Measurements from ENCODE around the gene ZFP36L2.
A peak's percentile ranks its signal among the peaks of the same experiment; 100 is the strongest.

The ZFP36L2 gene

DNA sequence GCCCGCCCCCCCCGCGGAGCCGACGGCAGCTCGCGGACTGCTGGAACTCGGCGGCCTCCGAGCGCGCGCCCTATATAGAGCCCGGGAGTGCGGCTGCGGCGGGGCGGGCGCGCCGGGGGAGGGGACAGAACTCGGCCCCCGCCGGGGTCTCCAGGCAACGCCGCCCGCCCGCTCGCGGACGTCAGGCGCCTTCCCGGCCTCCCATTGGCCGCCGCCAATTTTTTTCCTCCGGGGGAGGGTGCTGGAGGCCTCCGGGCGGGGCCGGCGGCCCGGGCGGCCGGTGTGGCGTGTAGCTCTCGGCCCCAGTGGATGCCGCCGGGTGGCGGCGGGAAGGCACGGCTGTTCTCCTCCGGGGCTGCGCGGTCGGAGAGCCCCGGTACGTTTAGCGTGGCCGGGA is at the start of gene ZFP36L2:
Gene ZFP36L2, minus strand, starts transcription at position 49 of the 397 bp plus-strand sequence. CDS start 291 bp downstream, outside the sequence.
- peak; percentile 85 for DNase-seq (ENCODE audit: low read depth)

DNA sequence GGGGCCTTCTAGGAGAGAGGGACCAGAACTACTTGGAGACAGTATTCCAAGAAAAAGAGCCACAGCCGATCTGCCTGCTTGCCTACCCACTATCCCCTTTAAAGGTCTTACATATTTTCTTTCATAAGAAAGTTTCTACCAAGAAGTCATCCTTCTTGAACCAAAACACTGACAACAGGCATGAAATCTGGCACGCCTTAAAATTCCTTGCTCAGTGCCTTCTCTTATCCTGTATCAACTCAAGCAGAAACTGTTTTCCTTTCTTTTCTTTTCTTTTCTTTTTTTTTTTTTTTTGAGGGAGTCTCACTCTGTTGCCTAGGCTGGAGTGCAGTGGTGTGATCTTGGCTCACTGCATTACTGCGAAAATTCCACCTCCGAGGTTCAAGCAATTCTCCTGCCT is 48.3 kb upstream of the ZFP36L2 start:
- no peak for DNase-seq (ENCODE audit: low read depth)

DNA sequence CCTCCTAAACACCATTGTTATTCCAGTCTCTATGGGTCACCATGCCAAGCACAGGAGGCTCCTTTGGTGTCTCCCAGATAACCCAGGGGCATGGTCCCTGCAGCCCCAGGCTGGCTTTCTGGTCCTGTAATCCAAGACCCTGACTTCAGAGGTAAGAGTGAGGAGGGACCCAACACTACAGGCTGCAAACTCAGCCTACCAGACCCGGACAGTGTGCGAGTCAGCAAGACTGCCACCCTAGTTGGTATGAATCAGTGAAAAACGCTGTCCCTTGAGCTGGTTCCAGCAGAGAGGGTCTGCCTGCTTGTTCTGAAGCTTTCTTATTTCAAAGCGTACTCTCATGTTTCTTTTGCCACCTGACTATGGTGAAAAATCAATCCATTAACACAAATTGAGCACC is 47.6 kb upstream of the ZFP36L2 start:
- DNase-seq (ENCODE audit: low read depth), result no peak

GRCh38 chr2:43273529-43273928 is 47.1 kb upstream of the ZFP36L2 start:
- DNase-seq (ENCODE audit: low read depth), result no peak

DNA sequence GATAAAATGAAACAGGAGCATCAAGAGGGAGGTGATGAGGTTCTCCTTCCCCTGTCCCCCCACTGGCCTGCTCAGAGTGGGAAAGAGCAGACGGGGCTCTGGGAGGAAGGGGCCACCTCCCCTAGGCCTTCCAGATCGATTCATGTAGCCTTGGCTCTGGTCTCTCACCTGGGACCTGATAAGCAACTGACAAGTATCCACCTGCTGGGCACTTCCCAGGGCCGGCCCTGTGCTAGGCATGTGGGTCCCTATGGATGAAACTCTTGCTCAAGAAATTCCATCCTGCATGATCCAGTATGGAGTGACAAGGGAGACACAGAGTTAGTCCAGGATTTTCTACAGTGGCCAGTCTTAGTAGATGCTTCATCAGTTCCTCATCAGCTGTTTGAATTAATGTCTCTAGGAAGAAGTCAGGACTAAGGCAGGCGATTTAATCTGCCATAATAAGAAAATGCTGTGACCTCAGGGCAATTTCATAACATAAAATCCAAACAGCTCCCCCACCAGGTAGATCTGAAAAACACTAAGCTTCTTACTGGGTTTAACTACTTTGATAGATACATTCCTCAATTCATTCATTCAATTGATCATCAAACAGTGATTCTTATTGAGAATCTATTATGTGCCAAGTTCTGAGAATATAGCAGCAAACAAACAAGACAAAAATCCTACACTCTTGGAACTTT is 44.7 kb upstream of the ZFP36L2 start:
- no peak for DNase-seq (ENCODE audit: low read depth)

GRCh38 chr2:43270461-43270860 is 44.1 kb upstream of the ZFP36L2 start:
- no peak for DNase-seq (ENCODE audit: low read depth)

GRCh38 chr2:43269706-43270105 is 43.3 kb upstream of the ZFP36L2 start:
- DNase-seq (ENCODE audit: low read depth), result no peak

DNA sequence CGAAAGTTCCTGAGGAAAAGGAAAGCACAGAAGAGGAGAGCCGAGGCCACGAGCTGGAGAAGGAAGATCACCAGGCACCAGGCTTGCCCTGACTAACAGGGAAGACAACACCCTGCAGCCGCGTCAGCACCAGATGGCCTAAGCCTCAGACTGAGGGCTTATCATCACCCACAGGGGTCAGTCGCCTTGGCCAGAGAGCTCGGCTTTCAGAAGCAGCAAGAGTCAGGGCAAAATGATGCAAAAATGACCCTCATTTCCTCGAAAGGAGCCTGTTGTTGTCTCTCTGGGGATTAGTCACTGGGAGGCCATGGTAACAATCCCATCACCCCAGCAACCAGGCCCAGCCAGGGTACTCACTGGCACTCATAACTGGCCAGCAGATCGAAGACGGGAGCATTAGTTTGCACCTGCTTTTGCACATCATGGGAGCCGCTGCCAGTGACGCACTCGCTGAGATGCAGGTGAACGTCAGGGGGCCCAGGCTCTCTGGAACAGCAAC is 42.7 kb upstream of the ZFP36L2 start:
- no peak for DNase-seq (ENCODE audit: low read depth)

DNA sequence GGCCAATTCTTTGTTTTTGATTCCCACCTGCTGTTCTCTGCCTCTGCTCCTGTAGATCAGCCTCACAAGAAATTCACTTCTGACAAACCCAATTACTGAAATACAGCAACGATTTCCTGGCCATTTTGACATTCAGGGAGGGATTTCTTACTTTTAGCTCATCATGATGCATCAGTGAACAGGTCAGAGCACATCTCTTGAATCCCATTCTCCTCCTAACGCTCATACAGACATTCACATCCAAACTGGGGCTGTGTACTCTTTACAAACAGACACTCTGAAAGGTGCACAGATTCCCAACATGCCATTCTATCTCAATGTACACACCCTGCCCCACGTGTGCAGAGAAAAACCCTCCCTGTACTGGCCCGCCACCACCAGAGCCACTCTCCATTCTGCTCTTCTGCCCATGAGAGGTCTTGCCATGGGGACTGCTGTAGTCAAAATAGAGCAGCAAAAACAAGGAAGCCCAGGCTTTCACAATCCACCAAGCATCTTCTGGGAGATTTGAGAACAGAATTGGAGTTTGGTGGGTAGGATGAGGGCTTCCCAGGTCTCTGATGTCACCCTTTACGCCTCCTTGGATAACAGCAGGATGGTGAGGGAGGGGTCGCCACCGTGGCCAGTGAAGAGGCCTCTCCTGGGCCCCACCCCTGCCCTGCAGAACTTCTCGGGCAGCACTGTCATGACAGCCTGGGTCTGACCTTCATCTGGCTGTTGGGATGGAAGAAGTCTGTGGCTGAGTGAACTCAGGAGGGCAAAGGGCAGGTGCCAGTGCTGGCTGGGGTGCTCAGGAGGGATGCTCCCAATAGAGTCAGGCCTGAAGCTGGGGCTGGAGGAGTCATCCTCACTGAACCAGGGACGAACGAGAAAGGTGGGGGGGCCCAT is 41.9 kb upstream of the ZFP36L2 start:
- no peak for DNase-seq (ENCODE audit: low read depth)

- DNase-seq (ENCODE audit: low read depth), result no peak
Observed at GRCh38 chr2:43267381-43267780, 41.0 kb upstream of the ZFP36L2 start.

DNA sequence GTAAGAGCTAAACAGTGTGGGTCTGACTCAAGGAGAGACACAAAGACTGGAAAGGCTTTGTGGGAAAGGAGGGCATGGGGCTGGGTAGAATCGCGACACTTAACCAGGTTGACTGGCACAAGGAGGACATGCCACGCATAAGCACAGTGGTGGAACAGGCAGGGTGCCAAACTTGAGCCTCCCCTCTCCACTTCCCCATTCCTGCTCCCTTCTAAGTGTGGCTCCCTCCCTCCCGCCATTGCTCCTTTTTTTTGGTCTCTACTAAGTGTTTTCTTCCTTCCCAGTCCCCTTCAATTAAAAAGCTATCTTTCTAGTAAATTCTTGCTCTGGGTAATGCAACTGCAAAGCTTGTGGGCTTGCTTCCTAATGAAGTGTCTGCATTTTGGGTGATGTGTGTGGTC is 40.3 kb upstream of the ZFP36L2 start:
- DNase-seq (ENCODE audit: low read depth), result no peak

GRCh38 chr2:43265421-43265820 is 39.0 kb upstream of the ZFP36L2 start:
- DNase-seq (ENCODE audit: low read depth), result no peak

- no peak for DNase-seq (ENCODE audit: low read depth)
Observed at GRCh38 chr2:43265001-43265400, 38.6 kb upstream of the ZFP36L2 start.

GRCh38 chr2:43262951-43263350 is 36.5 kb upstream of the ZFP36L2 start:
- no peak for DNase-seq (ENCODE audit: low read depth)

- no peak for DNase-seq (ENCODE audit: low read depth)
Observed at GRCh38 chr2:43262239-43262638, 35.8 kb upstream of the ZFP36L2 start.

DNA sequence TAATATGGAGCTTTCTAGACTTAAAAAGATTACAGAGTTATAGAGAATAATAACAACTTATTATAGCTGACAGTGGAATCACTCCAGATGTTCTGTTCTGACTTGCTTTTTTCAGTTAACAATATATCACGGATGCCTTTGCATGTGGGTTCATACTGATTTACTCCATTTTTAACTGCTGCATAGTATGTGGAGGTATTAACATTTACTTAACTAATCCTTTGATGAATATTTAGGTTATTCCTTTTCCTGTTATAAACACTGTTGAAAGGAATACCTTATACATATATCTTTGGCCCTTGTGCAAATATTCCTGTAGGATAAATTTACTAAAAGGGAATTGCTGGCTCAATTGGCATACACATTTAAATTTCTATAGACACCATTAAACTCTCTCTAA is 33.1 kb upstream of the ZFP36L2 start:
- no peak for DNase-seq (ENCODE audit: low read depth)

DNA sequence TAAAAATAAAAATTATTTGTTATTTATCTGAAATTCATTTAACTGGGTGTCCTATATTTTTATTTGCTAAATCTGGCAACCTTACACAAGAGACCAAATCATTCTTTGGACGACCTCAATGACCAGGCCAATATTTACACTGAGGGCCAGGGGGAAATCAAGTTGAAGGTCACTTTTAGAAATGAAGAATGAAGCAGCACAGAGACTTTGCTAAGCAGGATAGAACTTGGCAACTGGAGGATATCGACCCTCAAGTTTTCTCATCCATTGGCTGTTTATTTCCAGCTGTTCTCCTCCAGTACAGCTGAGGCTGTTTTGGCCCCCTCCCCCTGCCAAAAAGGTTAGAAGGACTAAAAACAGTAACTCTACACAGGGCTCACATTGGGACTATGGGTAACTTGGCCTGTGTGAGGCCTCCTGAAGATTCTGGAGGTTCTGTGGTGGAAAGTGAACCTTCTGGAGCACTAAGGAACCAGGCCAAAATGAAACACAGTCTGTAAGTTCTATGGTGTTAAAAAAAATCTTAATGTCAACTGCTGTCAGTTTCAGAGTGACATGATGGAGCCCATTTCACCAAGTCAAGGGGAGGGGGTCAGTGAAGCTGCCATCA is 32.2 kb upstream of the ZFP36L2 start:
- DNase-seq (ENCODE audit: low read depth), result no peak

DNA sequence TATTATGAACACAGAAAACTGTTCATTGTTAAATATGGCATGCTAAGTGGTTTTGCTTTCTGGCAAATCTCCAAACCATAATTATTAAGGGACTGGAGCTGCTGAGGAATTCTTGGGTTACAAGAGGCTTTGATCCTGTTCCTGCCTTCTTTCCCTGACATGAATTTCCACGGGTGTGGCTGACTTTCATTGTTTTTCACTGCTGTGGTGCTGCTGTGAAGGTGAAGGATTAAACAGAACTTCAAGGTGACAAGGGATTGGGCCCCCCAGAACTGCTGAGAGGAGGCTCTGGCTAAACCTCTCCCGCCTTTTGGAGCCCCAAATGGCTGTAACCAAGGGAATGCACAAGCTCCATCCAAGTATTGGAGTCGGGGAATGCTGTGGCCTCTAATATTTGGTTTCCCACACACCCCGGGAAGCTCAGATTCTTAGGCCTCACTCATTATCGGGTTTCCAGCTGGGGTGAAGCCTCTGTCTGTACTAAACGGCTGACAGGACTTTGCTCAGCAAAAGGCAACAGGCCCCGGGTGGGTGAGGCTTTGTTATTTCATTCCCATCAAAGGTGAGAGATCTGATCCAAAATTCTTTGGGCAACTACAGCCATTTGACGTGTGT is 29.0 kb upstream of the ZFP36L2 start:
- DNase-seq (ENCODE audit: low read depth), result no peak

DNA sequence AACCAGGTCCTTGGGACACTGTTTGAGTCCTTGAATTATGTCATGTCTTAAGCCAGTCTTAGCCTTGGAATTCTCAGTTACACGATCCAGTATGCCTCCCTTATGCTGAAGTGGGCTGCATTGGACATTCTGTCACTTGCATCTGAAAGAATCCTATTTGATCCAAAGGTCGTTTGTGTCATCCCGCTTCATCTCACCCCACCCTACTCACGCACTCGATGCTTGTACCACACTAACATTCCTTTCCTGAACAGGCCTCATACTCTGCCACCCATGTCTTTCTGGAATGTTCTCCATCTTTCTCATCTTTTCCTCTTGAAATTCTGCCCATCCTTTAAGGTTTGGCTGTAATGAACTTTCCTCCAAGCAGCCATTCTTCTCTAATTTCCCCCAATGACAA is 27.9 kb upstream of the ZFP36L2 start:
- DNase-seq (ENCODE audit: low read depth), result no peak

- DNase-seq (ENCODE audit: low read depth), result no peak
Observed at GRCh38 chr2:43251171-43251731, 24.8 kb upstream of the ZFP36L2 start.

DNA sequence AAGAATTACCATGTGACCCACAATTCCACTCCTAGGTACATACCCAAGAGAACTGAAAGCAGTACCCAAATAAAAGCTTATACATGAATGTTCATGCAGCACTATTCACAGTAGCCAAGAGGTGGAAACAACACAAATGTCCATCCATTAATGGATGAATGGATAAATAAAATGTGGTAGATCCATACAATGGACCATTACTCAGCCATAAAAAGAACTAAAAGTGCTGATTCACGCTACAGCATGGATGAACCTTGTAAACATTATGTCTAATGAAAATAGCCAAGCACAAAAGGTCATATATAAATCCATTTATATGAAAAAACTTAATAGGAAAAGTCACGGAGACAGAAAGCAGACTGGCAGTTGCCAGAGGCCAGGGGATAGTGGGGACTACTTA is 23.6 kb upstream of the ZFP36L2 start:
- no peak for DNase-seq (ENCODE audit: low read depth)

- DNase-seq (ENCODE audit: low read depth), result no peak
Observed at GRCh38 chr2:43248621-43249020, 22.2 kb upstream of the ZFP36L2 start.
